PC-3 (cell line): ENCODE measurements around the gene PRKCSH. TPM values are rescaled to one million over a fixed set of nuclear protein-coding genes. Genes with fewer than 3 reads are reported as not detected.

Source experiments
- ATAC-seq: fragments of 200-7000 bp; cut with Tn5 transposase; 2 replicates; pipeline ENCODE4 v1.9.1; 2020; ENCODE audit warnings: mild to moderate bottlenecking, moderate library complexity
- BruUV-seq: library from RNA; stranded (reverse); fragments of 400-500 nt; replicated peaks from 2 replicates; lab custom pipeline; 2021; lab: Mats Ljungman, UMichigan
- CTCF ChIA-PET: fragments of 300-600 bp; sonication (Branson Sonifier 250); formaldehyde crosslinking; loops from one replicate; lab custom pipeline; 2022; ENCODE audit warnings: antibody characterized with exemption; lab: Charles Lee
- POLR2A ChIA-PET: fragments of 300-600 bp; sonication (Branson Sonifier 250); formaldehyde crosslinking; loops from one replicate; lab custom pipeline; 2022; ENCODE audit warnings: antibody characterized with exemption; ENCODE audit not compliant: unreplicated experiment; lab: Charles Lee
- DNase-seq: peaks from one replicate; pipeline ENCODE4 v3.0.0-alpha.2; 2015
- H2AFZ ChIP-seq: fragments of 300-600 bp; sonication (generic); 2 replicates; pipeline ENCODE4 v1.6.0; 2016; ENCODE audit warnings: antibody characterized with exemption, low read length
- H3F3A ChIP-seq: fragments of 300-600 bp; sonication (generic); one replicate; pipeline ENCODE4 v1.6.0; 2017; ENCODE audit warnings: antibody characterized with exemption, low read length, control low read depth, mild to moderate bottlenecking; ENCODE audit not compliant: unreplicated experiment
- H3K27ac ChIP-seq: fragments of 300-600 bp; sonication (generic); 2 replicates; pipeline ENCODE4 v1.5.1; 2016; ENCODE audit warnings: mild to moderate bottlenecking, low read length
- H3K27me3 ChIP-seq: fragments of 300-600 bp; sonication (generic); 2 replicates; pipeline ENCODE4 v1.6.1; 2016; ENCODE audit warnings: low read length, mixed read lengths
- H3K36me3 ChIP-seq: fragments of 300-600 bp; sonication (generic); 2 replicates; pipeline ENCODE4 v1.6.1; 2016; ENCODE audit warnings: low read depth, mixed run types, low read length, mixed read lengths
- H3K4me1 ChIP-seq: fragments of 300-600 bp; sonication (generic); 2 replicates; pipeline ENCODE4 v1.5.1; 2016; ENCODE audit warnings: low read length; ENCODE audit not compliant: insufficient read depth
- H3K4me2 ChIP-seq: fragments of 300-600 bp; sonication (generic); 2 replicates; pipeline ENCODE4 v1.6.0; 2016; ENCODE audit warnings: low read length
- H3K4me3 ChIP-seq: fragments of 300-600 bp; sonication (generic); 2 replicates; pipeline ENCODE4 v1.5.1; 2016; ENCODE audit warnings: mild to moderate bottlenecking, low read length, mixed read lengths
- H3K79me2 ChIP-seq: fragments of 300-600 bp; sonication (generic); 2 replicates; pipeline ENCODE4 v1.6.1; 2017; ENCODE audit warnings: low read length, mixed read lengths
- H3K9ac ChIP-seq: fragments of 300-600 bp; sonication (generic); 2 replicates; pipeline ENCODE4 v1.6.0; 2016; ENCODE audit warnings: mild to moderate bottlenecking, low read length
- H3K9me2 ChIP-seq: fragments of 300-600 bp; sonication (generic); replicated peaks from 2 replicates; pipeline ENCODE4 v1.6.1; 2016; ENCODE audit warnings: mixed run types, low read length, mixed read lengths
- H3K9me3 ChIP-seq: fragments of 300-600 bp; sonication (generic); 2 replicates; pipeline ENCODE4 v1.6.1; 2016; ENCODE audit warnings: low read length, mixed read lengths
- H4K20me1 ChIP-seq: fragments of 300-600 bp; sonication (generic); 2 replicates; pipeline ENCODE4 v1.6.1; 2016; ENCODE audit warnings: low read length, mixed read lengths
- EZH2 ChIP-seq: fragments of 300-600 bp; sonication (generic); IDR thresholded peaks from one replicate; pipeline ENCODE4 v1.6.1; 2017; ENCODE audit warnings: antibody characterized with exemption, mild to moderate bottlenecking, low read length; ENCODE audit not compliant: unreplicated experiment
- EZH2phosphoT487 ChIP-seq: fragments of 300-600 bp; sonication (generic); IDR thresholded peaks from 2 replicates; pipeline ENCODE4 v1.6.1; 2018; ENCODE audit warnings: mild to moderate bottlenecking, antibody characterized with exemption, low read length, borderline replicate concordance
- intact Hi-C: fragments of 100-400 bp; cut with micrococcal nuclease; formaldehyde crosslinking; loops from 2 replicates; pipeline ENCODE4 v1.9.0; 2023
- total RNA-seq: library from RNA; depleted of rRNA; stranded (reverse); fragments of >200 nt; gene quantifications from 2 replicates; pipeline ENCODE4 v1.2.3, GENCODE V29; 2014
- TF ChIP-seq, protein P1 (sequence below): fragments of 300-600 bp; sonication (generic); conservative IDR thresholded peaks from 2 replicates; pipeline ENCODE4 v1.5.1; 2017; ENCODE audit warnings: antibody characterized with exemption, low read depth, mild to moderate bottlenecking, low read length

PRKCSH gene
- total RNA-seq, 1 experiment from 2014 or later, result 222 TPM

DNA sequence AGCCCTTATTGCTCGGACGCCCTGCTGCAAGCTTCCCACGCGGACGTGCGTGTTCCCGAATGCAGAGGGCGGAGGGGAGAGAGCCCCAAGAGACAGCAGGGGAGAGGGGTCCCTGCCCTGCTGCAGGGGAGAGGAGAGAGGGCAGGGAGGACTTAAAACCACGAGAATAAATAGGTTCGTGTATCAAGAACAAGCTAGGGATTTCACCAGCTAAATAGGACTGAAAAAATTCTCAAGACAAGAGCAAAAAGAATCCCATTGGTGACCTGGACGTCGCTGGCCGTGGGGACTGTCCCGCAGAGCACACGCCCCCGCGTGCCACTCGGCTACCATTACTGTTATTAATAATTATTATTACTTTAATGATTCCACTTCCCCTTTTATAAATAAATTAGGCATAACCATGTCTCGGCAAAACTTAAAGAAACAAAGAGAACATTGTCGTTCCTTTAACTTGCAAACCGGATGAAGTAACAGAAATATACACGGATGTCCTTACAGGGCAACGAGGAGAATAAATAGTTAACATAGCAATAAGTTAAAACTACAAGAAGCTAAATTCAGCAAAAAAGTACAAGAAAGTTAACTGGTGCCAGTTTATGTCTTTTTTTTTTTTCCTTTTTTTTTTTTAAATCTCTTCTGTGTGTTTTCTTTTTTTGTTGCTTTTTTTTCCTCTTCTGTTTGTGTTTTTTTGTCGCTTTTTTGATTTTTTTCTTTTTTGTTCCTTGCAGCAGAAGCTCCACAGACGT lies 16.6 kb downstream of the PRKCSH start:
- CTCF ChIA-PET, result interaction anchor here (0.6 kb wide), 2 partner anchors 30 to 264 kb away, joined by 3 read pairs; no protein-coding TSS in a partner anchor

GRCh38 chr19:11452620-11453310 lies 17.3 kb downstream of the PRKCSH start:
- DNase-seq (no peak), ATAC-seq (no peak)
- H3K27me3 ChIP-seq, result no peaks in the 10 kb centered on the region
- H3K79me2 ChIP-seq, result no peaks in the 10 kb centered on the region
- no peak overlapping the region for H3K9ac ChIP-seq
- no TSS peak for BruUV-seq
- no peaks in the 10 kb centered on the region for H3K4me1 ChIP-seq
- ChIA-PET POLR2A (no interaction called here), CTCF (interaction anchor here (0.6 kb wide), 2 partner anchors 30 to 83 kb away, joined by 3 to 4 read pairs; no protein-coding TSS in a partner anchor)
- H3K9me2 ChIP-seq, result no peaks in the 10 kb centered on the region
- H3K4me3 ChIP-seq, result no peak overlapping the region
- H3K27ac ChIP-seq, result no peak overlapping the region
- intact Hi-C loops, result no loop called here
- no peak overlapping the region for H2AFZ ChIP-seq
- H3K4me2 ChIP-seq, result no peak overlapping the region
- H3F3A ChIP-seq, result no peaks in the 10 kb centered on the region
- TF ChIP-seq, protein P1, sequence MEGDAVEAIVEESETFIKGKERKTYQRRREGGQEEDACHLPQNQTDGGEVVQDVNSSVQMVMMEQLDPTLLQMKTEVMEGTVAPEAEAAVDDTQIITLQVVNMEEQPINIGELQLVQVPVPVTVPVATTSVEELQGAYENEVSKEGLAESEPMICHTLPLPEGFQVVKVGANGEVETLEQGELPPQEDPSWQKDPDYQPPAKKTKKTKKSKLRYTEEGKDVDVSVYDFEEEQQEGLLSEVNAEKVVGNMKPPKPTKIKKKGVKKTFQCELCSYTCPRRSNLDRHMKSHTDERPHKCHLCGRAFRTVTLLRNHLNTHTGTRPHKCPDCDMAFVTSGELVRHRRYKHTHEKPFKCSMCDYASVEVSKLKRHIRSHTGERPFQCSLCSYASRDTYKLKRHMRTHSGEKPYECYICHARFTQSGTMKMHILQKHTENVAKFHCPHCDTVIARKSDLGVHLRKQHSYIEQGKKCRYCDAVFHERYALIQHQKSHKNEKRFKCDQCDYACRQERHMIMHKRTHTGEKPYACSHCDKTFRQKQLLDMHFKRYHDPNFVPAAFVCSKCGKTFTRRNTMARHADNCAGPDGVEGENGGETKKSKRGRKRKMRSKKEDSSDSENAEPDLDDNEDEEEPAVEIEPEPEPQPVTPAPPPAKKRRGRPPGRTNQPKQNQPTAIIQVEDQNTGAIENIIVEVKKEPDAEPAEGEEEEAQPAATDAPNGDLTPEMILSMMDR, result peak; percentile 49
- no peak for TF ChIP-seq EZH2
- no peak for TF ChIP-seq EZH2phosphoT487
- H3K9me3 ChIP-seq, result no peaks in the 10 kb centered on the region
- H4K20me1 ChIP-seq, result no peaks in the 10 kb centered on the region
- H3K36me3 ChIP-seq, result peaks cover 18% of the 10 kb centered on the region

More for the DNA sequence above, 16.6 kb downstream of the PRKCSH start:
- H3K79me2 ChIP-seq, result no peaks in the 10 kb centered on the region
- H3K27me3 ChIP-seq, result no peaks in the 10 kb centered on the region
- H3K9me2 ChIP-seq, result no peaks in the 10 kb centered on the region
- ATAC-seq (no peak), DNase-seq (no peak)
- TF ChIP-seq EZH2 (no peak), EZH2phosphoT487 (no peak)
- TF ChIP-seq, protein P1, result no peak
- intact Hi-C loops, result no loop called here
- no TSS peak for BruUV-seq
- no peak overlapping the region for H2AFZ ChIP-seq
- no peaks in the 10 kb centered on the region for H3F3A ChIP-seq
- no peak overlapping the region for H3K27ac ChIP-seq
- H4K20me1 ChIP-seq, result no peaks in the 10 kb centered on the region
- H3K9me3 ChIP-seq, result no peaks in the 10 kb centered on the region
- POLR2A ChIA-PET, result no interaction called here
- H3K36me3 ChIP-seq, result peaks cover 25% of the 10 kb centered on the region
- no peaks in the 10 kb centered on the region for H3K4me1 ChIP-seq
- H3K4me2 ChIP-seq, result no peak overlapping the region
- no peak overlapping the region for H3K4me3 ChIP-seq
- H3K9ac ChIP-seq, result no peak overlapping the region
